GM18526 (cell line): ENCODE data around the gene KRT37.

ENCODE experiments used
- POLR2A ChIP-seq: IDR thresholded peaks from 3 replicates; pipeline ENCODE4 v1.6.1; 2011; ENCODE audit not compliant: insufficient read length; ENCODE audit errors: extremely low read depth

The KRT37 gene

GRCh38 chr17:41442739-41443138 lies 18.4 kb upstream of the KRT37 start:
- TF ChIP-seq POLR2A: no peak

- TF ChIP-seq POLR2A: no peak
These were observed 16.2 kb upstream of the KRT37 start, which contains the start of gene KRT38 for GRCh38 chr17:41440531-41441033. TSS of gene KRT38 (minus strand) at chr17:41440983. CDS start at chr17:41440921, 62 bp downstream.

GRCh38 chr17:41439375-41439774 lies 15.0 kb upstream of the KRT37 start:
- TF ChIP-seq POLR2A: no peak

GRCh38 chr17:41437769-41438168 lies 13.4 kb upstream of the KRT37 start:
- no peak for TF ChIP-seq POLR2A

- TF ChIP-seq POLR2A: no peak
These were observed 12.9 kb upstream of the KRT37 start for GRCh38 chr17:41437254-41437653.

- TF ChIP-seq POLR2A: no peak
These were observed 10.0 kb upstream of the KRT37 start for GRCh38 chr17:41434415-41434814.

GRCh38 chr17:41434005-41434404 lies 9.6 kb upstream of the KRT37 start:
- no peak for TF ChIP-seq POLR2A

GRCh38 chr17:41433586-41433985 lies 9.2 kb upstream of the KRT37 start:
- no peak for TF ChIP-seq POLR2A

- no peak for TF ChIP-seq POLR2A
These were observed 5.3 kb upstream of the KRT37 start for GRCh38 chr17:41429667-41430066.

- no peak for TF ChIP-seq POLR2A
These were observed 4.4 kb upstream of the KRT37 start for GRCh38 chr17:41428591-41429291.

GRCh38 chr17:41421617-41422016 lies 2.8 kb downstream of the KRT37 start:
- no peak for TF ChIP-seq POLR2A

- no peak for TF ChIP-seq POLR2A
These were observed 3.3 kb downstream of the KRT37 start for GRCh38 chr17:41421116-41421515.

- no peak for TF ChIP-seq POLR2A
These were observed 4.3 kb downstream of the KRT37 start for GRCh38 chr17:41420134-41420533.

- no peak for TF ChIP-seq POLR2A
These were observed 4.7 kb downstream of the KRT37 start for GRCh38 chr17:41419716-41420115.

- no peak for TF ChIP-seq POLR2A
These were observed 6.1 kb downstream of the KRT37 start for GRCh38 chr17:41418116-41418860.

GRCh38 chr17:41417576-41418015 lies 6.8 kb downstream of the KRT37 start:
- TF ChIP-seq POLR2A: no peak
